K562 (cell line): ENCODE results near the gene PKLR.

ENCODE experiments used
- EP300 ChIP-seq: IDR thresholded peaks from 2 replicates; pipeline ENCODE4 v1.6.1; 2012; ENCODE audit warnings: low read length, improper control_type of control experiment
- FOXJ2 ChIP-seq: fragments of 200-800 bp; sonication (Bioruptor generic); IDR thresholded peaks from 2 replicates; pipeline ENCODE4 v1.6.1; 2016; ENCODE audit warnings: missing genetic modification characterization, missing compliant biosample characterization
- GABPA ChIP-seq: fragments of 200-800 bp; sonication (Bioruptor generic); conservative IDR thresholded peaks from 2 replicates; pipeline ENCODE4 v1.6.1; 2016; ENCODE audit warnings: low read depth, missing genetic modification characterization, missing compliant biosample characterization
- GTF2F1 ChIP-seq: IDR thresholded peaks from 2 replicates; pipeline ENCODE4 v1.6.1; 2011; ENCODE audit warnings: low read depth, low read length, improper control_type of control experiment
- POLR2AphosphoS5 ChIP-seq: IDR thresholded peaks from 2 replicates; pipeline ENCODE4 v1.6.1; 2011; ENCODE audit warnings: mild to moderate bottlenecking, low read depth, low read length, moderate library complexity; ENCODE audit not compliant: control insufficient read depth, insufficient read depth
- SETDB1 ChIP-seq: IDR thresholded peaks from one replicate; pipeline ENCODE4 v1.6.1; 2012; ENCODE audit warnings: low read length, control low read depth, inconsistent platforms
- STAT5B ChIP-seq: fragments of 250-450 bp; sonication (Bioruptor Pico); IDR thresholded peaks from 2 replicates; pipeline ENCODE4 v1.8.0; 2021; ENCODE audit warnings: mild to moderate bottlenecking, inconsistent platforms
- ZNF146 ChIP-seq: IDR thresholded peaks from one replicate; pipeline ENCODE4 v1.6.1; 2018; ENCODE audit warnings: missing compliant biosample characterization; ENCODE audit not compliant: unreplicated experiment
- TF ChIP-seq, protein P1 (sequence below), 3 experiments: IDR thresholded peaks in 2 of 3; conservative IDR thresholded peaks in 1 of 3; 2 replicates each; pipeline ENCODE4 v1.5.1; 2011 to 2012; ENCODE audit warnings: low read length in 3 of 3, mild to moderate bottlenecking in 3 of 3, control low read depth in 2 of 3, improper control_type of control experiment in 1 of 3, inconsistent platforms in 1 of 3, low read depth in 1 of 3, mixed read lengths in 1 of 3, moderate library complexity in 1 of 3; ENCODE audit not compliant: insufficient read depth in 2 of 3
- TF ChIP-seq, protein P2 (sequence below), 2 experiments: fragments of 250-450 bp in 1 of 2; fragments of 450-650 bp in 1 of 2; sonication (Bioruptor Pico) in 1 of 2; IDR thresholded peaks; 2 replicates each; pipeline versions ENCODE4 v1.6.1 to v1.8.0; 2016 to 2021; ENCODE audit warnings: mild to moderate bottlenecking in 2 of 2, moderate library complexity in 2 of 2, missing compliant biosample characterization in 1 of 2, missing genetic modification characterization in 1 of 2
- TF ChIP-seq, protein P3 (sequence below): fragments of 250-450 bp; sonication (Bioruptor Pico); IDR thresholded peaks from 2 replicates; pipeline ENCODE4 v1.5.0; 2021; ENCODE audit warnings: mild to moderate bottlenecking, moderate library complexity
- TF ChIP-seq, protein P4 (sequence below): IDR thresholded peaks from 3 replicates; pipeline ENCODE4 v1.6.1; 2011; ENCODE audit warnings: borderline replicate concordance, mild to moderate bottlenecking; ENCODE audit not compliant: insufficient read length, insufficient read depth

DNA sequence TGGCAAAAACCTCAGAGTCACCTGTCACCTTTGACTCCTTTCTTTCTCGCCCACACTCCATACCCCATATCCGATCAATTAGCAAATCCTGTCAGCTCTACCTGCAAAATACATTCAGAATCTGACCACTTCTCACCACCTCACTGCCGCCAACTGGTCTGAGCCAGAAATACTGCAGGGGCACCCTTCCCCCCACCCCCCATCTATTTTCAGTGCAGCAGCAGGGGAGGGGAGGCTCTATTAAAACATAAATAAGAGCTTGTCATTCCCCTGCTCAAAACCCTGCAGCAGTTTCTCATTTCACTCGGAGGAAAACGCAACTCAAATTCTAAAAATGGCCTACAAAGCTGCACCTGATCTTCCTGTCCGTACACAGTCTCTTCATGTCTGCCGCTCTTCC lies 3.9 kb downstream of the PKLR start:
- TF ChIP-seq, protein P1, sequence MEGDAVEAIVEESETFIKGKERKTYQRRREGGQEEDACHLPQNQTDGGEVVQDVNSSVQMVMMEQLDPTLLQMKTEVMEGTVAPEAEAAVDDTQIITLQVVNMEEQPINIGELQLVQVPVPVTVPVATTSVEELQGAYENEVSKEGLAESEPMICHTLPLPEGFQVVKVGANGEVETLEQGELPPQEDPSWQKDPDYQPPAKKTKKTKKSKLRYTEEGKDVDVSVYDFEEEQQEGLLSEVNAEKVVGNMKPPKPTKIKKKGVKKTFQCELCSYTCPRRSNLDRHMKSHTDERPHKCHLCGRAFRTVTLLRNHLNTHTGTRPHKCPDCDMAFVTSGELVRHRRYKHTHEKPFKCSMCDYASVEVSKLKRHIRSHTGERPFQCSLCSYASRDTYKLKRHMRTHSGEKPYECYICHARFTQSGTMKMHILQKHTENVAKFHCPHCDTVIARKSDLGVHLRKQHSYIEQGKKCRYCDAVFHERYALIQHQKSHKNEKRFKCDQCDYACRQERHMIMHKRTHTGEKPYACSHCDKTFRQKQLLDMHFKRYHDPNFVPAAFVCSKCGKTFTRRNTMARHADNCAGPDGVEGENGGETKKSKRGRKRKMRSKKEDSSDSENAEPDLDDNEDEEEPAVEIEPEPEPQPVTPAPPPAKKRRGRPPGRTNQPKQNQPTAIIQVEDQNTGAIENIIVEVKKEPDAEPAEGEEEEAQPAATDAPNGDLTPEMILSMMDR (IDR thresholded peaks at IDR 0.05 in 2 of 3, conservative IDR thresholded peaks at IDR 0.05 in 1 of 3; ENCODE audit: insufficient read depth in 2 of 3, low read depth in 1 of 3, low read length in 3 of 3) = no peak
- TF ChIP-seq SETDB1 = no peak
- TF ChIP-seq STAT5B = no peak
- TF ChIP-seq GTF2F1 = no peak
- no peak for TF ChIP-seq FOXJ2 (tag)
- TF ChIP-seq, protein P2, sequence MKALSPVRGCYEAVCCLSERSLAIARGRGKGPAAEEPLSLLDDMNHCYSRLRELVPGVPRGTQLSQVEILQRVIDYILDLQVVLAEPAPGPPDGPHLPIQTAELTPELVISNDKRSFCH (CRISPR knock-in tag; IDR thresholded peaks at IDR 0.05) = no peak
- TF ChIP-seq, protein P2 (tag; IDR thresholded peaks at IDR 0.05) = no peak
- TF ChIP-seq, protein P3, sequence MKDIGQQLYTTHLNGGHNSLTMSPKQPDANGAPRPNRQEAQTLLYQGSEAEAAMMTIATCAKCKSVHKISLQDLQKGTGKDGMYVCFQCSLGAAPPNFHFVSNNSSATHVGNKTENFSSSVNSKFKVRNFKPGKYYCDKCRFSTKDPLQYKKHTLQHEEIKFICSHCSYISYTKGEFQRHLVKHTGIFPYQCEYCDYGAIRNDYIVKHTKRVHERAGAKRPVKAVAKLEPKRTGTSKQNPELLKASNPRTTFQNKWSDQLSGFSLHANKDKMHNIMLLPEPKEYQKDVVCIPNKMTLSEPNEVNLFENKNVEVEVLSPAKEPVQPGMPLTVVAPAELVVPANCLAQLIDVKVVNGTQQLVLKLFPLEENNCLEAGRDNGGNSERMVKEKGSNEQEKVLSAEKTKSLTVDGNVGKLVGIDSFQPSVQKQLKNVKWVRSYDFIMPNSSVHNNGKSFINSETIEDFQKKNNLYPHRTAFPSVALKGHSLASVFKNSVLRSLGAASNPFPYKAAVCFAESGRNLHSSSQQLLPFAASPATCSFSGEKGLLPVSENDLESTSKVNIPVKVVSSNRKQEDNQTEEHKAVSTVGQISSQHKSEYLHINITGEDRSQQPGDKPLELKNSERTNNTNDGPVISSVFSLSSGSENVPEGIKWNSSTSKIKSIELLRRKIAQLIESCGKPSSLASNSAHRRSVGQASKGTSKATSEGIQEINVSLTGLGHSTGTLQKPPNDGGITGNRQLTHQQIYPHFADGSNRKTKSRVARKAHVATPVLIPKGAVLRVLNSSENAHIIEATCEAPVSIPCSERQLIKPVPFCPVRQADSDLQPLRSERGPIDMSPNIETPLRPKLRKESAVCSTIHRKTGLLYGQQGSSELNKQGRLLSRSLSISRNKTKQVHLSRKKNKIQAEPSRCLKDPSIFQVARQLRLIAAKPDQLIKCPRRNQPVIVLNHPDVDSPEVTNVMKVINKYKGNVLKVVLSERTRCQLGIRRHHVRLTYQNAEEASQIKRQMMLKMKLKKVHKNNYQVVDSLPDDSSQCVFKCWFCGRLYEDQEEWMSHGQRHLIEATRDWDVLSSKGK (CRISPR knock-in tag) = no peak
- TF ChIP-seq EP300 = no peak
- TF ChIP-seq POLR2AphosphoS5 = no peak
- TF ChIP-seq, protein P4, sequence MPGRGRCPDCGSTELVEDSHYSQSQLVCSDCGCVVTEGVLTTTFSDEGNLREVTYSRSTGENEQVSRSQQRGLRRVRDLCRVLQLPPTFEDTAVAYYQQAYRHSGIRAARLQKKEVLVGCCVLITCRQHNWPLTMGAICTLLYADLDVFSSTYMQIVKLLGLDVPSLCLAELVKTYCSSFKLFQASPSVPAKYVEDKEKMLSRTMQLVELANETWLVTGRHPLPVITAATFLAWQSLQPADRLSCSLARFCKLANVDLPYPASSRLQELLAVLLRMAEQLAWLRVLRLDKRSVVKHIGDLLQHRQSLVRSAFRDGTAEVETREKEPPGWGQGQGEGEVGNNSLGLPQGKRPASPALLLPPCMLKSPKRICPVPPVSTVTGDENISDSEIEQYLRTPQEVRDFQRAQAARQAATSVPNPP = no peak
- TF ChIP-seq GABPA (tag) = no peak
- TF ChIP-seq ZNF146 = no peak
